Measurements from ENCODE around the gene RAD21L1. TPM values are rescaled to one million over a fixed set of nuclear protein-coding genes. Genes with fewer than 3 reads are reported as not detected.

The RAD21L1 gene
- polyA plus RNA-seq, 1 donor from 2014 or later = not detected

DNA sequence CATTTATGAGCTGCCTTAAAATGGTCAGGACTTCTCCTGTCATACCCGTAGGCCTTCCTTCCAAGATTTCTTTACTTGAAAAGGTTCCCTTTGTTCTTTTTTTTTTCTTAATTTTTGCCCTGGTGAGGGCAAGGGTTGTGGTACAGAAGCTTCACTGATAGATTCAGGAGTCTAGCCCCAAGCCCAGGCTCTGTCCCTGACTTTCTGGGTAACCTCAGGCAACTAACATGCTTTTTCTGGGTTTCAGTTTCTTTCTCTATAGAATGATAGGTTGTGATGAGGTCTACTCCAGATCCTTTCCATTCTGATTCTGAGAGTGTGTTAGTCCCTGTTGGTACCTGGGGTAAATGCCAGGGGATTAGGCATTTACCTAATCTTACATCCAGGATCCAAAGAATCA lies 61.5 kb downstream of the RAD21L1 start:
- no peak overlapping the region for H2AFZ ChIP-seq (ENCODE audit: low read depth, low read length)
- H4K20me1 ChIP-seq (ENCODE audit: insufficient read depth) = no peaks in the 10 kb centered on the region
- no peak overlapping the region for H3K27ac ChIP-seq (ENCODE audit: low read length)
- H3K27me3 ChIP-seq (ENCODE audit: insufficient read depth, low read depth, low read length) = no peaks in the 10 kb centered on the region
- H3K9me3 ChIP-seq (ENCODE audit: low read length) = no peaks in the 10 kb centered on the region
- no peaks in the 10 kb centered on the region for H3K36me3 ChIP-seq (ENCODE audit: insufficient read depth, low read length)
- TF ChIP-seq, protein P1, sequence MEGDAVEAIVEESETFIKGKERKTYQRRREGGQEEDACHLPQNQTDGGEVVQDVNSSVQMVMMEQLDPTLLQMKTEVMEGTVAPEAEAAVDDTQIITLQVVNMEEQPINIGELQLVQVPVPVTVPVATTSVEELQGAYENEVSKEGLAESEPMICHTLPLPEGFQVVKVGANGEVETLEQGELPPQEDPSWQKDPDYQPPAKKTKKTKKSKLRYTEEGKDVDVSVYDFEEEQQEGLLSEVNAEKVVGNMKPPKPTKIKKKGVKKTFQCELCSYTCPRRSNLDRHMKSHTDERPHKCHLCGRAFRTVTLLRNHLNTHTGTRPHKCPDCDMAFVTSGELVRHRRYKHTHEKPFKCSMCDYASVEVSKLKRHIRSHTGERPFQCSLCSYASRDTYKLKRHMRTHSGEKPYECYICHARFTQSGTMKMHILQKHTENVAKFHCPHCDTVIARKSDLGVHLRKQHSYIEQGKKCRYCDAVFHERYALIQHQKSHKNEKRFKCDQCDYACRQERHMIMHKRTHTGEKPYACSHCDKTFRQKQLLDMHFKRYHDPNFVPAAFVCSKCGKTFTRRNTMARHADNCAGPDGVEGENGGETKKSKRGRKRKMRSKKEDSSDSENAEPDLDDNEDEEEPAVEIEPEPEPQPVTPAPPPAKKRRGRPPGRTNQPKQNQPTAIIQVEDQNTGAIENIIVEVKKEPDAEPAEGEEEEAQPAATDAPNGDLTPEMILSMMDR (IDR thresholded peaks at IDR 0.05; ENCODE audit: poor library complexity, severe bottlenecking) = no peak
- TF ChIP-seq SMC3 (conservative IDR thresholded peaks at IDR 0.05; ENCODE audit: poor library complexity) (no peak), POLR2AphosphoS5 (IDR thresholded peaks at IDR 0.05) (no peak), RAD21 (conservative IDR thresholded peaks at IDR 0.05) (no peak), MXI1 (conservative IDR thresholded peaks at IDR 0.05; ENCODE audit: poor library complexity, severe bottlenecking) (no peak)
- no peaks in the 10 kb centered on the region for H3F3A ChIP-seq (ENCODE audit: insufficient read depth, low read length, poor library complexity, severe bottlenecking)
- no peaks in the 10 kb centered on the region for H3K79me2 ChIP-seq (replicated peaks; ENCODE audit: insufficient read depth, low read length)
- no peaks in the 10 kb centered on the region for H3K9me2 ChIP-seq (ENCODE audit: insufficient read depth, low read length)
- no peak overlapping the region for H3K4me2 ChIP-seq (ENCODE audit: low read length)
- H3K9ac ChIP-seq (ENCODE audit: low read length) = no peak overlapping the region
- H3K4me3 ChIP-seq (ENCODE audit: low read length) = no peak overlapping the region

DNA sequence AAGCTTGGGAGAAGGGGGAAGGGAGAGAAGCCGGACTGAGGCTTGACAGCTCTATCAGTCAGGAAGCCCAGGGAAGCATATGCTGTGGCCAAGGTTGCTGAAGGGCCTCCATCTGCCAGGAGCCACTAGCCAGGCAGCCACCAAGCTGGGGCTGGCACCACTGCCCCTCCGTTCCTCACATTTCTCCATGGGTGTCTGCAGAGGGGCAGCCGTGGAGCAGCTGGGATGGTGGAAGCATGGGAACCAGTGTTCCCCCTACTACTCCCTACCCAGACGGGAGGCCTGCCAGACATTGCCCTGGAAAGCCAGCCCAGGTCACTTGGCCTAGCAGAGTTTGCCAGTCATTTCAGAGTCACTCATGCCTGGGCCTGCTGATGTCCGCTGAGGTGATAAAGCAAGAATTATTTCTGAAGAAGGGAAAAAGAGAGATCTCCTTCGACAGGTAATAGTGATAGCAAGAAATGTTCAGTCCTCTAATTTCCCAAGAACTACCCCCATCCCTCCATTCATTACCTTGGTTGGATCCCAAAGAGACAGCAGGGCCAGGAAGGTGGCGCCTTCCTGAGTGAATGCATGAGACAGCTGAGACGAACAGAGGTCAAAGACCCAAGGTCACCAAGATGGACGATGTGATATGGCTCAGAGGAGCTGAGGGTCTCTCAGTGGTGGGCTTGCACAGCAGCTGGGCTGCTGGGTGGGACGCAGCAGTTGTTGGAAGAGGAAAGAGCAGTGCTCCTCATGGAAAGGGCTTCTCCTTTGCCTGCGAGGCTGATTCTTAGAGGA lies 62.1 kb downstream of the RAD21L1 start:
- Histone ChIP-seq H3K4me3 (ENCODE audit: low read length) (no peak overlapping the region), H3K4me2 (ENCODE audit: low read length) (no peak overlapping the region), H3K27me3 (ENCODE audit: insufficient read depth, low read depth, low read length) (no peaks in the 10 kb centered on the region), H4K20me1 (ENCODE audit: insufficient read depth) (no peaks in the 10 kb centered on the region), H3K9me2 (ENCODE audit: insufficient read depth, low read length) (no peaks in the 10 kb centered on the region), H3F3A (ENCODE audit: insufficient read depth, low read length, poor library complexity, severe bottlenecking) (no peaks in the 10 kb centered on the region), H3K27ac (ENCODE audit: low read length) (no peak overlapping the region), H3K9ac (ENCODE audit: low read length) (no peak overlapping the region), H3K9me3 (ENCODE audit: low read length) (no peaks in the 10 kb centered on the region), H3K79me2 (replicated peaks; ENCODE audit: insufficient read depth, low read length) (no peaks in the 10 kb centered on the region), H2AFZ (ENCODE audit: low read depth, low read length) (no peak overlapping the region), H3K36me3 (ENCODE audit: insufficient read depth, low read length) (no peaks in the 10 kb centered on the region)
- TF ChIP-seq MXI1 (conservative IDR thresholded peaks at IDR 0.05; ENCODE audit: poor library complexity, severe bottlenecking) = no peak
- TF ChIP-seq TAF1 (IDR thresholded peaks at IDR 0.05; ENCODE audit: low read depth) = no peak
- TF ChIP-seq, protein P1 (IDR thresholded peaks at IDR 0.05; ENCODE audit: poor library complexity, severe bottlenecking) = no peak
- TF ChIP-seq RAD21 (conservative IDR thresholded peaks at IDR 0.05) = no peak
- TF ChIP-seq SMC3 (conservative IDR thresholded peaks at IDR 0.05; ENCODE audit: poor library complexity) = no peak
- TF ChIP-seq, protein P2, sequence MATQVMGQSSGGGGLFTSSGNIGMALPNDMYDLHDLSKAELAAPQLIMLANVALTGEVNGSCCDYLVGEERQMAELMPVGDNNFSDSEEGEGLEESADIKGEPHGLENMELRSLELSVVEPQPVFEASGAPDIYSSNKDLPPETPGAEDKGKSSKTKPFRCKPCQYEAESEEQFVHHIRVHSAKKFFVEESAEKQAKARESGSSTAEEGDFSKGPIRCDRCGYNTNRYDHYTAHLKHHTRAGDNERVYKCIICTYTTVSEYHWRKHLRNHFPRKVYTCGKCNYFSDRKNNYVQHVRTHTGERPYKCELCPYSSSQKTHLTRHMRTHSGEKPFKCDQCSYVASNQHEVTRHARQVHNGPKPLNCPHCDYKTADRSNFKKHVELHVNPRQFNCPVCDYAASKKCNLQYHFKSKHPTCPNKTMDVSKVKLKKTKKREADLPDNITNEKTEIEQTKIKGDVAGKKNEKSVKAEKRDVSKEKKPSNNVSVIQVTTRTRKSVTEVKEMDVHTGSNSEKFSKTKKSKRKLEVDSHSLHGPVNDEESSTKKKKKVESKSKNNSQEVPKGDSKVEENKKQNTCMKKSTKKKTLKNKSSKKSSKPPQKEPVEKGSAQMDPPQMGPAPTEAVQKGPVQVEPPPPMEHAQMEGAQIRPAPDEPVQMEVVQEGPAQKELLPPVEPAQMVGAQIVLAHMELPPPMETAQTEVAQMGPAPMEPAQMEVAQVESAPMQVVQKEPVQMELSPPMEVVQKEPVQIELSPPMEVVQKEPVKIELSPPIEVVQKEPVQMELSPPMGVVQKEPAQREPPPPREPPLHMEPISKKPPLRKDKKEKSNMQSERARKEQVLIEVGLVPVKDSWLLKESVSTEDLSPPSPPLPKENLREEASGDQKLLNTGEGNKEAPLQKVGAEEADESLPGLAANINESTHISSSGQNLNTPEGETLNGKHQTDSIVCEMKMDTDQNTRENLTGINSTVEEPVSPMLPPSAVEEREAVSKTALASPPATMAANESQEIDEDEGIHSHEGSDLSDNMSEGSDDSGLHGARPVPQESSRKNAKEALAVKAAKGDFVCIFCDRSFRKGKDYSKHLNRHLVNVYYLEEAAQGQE (IDR thresholded peaks at IDR 0.05; ENCODE audit: borderline replicate concordance) = no peak
- TF ChIP-seq EZH2 (IDR thresholded peaks at IDR 0.05; ENCODE audit: borderline replicate concordance, insufficient read depth, low read length, poor library complexity, severe bottlenecking) = no peak
- TF ChIP-seq POLR2AphosphoS5 (IDR thresholded peaks at IDR 0.05) = no peak
- TF ChIP-seq EP300 (conservative IDR thresholded peaks at IDR 0.05; ENCODE audit: poor library complexity, severe bottlenecking) = no peak

Data from neural cell (in vitro differentiated cells).